Lower leg skin (tissue), 3 donors: Measurements from ENCODE around the gene PADI4.

ENCODE experiments used
- POLR2A ChIP-seq, 2 donors: fragments of 450-650 bp; IDR thresholded peaks; one replicate each; pipeline ENCODE4 v1.6.1; 2016 to 2017; ENCODE audit warnings: antibody characterized with exemption in 2 of 2, mild to moderate bottlenecking in 1 of 2, moderate library complexity in 1 of 2
- TF ChIP-seq, protein P1 (sequence below), 3 donors: fragments of 450-650 bp; IDR thresholded peaks; one replicate each; pipeline ENCODE4 v1.5.1; 2016; ENCODE audit warnings: antibody characterized with exemption in 3 of 3, mild to moderate bottlenecking in 3 of 3, moderate library complexity in 2 of 3

DNA sequence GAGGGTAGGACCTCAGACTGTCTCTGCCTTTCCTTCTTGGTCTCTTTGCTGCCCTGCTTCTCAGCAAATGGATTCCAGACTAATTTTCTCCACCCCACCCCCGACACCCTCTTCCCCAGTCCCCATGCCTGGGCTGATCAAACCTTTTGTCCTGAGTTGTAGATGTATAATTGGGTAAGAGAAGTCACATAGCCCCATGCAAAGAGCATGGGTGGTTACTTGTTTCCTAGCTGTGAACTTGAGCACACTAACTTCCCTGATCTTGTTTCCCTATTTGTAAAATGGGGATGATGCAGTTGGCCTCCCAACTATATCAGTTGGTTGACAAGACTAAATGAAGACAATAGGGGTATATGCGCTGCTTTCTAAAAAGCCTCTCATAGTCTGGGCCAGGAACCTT, 73.2 kb downstream of the PADI4 start:
- no peak for TF ChIP-seq POLR2A (IDR thresholded peaks at IDR 0.05)
- TF ChIP-seq, protein P1, sequence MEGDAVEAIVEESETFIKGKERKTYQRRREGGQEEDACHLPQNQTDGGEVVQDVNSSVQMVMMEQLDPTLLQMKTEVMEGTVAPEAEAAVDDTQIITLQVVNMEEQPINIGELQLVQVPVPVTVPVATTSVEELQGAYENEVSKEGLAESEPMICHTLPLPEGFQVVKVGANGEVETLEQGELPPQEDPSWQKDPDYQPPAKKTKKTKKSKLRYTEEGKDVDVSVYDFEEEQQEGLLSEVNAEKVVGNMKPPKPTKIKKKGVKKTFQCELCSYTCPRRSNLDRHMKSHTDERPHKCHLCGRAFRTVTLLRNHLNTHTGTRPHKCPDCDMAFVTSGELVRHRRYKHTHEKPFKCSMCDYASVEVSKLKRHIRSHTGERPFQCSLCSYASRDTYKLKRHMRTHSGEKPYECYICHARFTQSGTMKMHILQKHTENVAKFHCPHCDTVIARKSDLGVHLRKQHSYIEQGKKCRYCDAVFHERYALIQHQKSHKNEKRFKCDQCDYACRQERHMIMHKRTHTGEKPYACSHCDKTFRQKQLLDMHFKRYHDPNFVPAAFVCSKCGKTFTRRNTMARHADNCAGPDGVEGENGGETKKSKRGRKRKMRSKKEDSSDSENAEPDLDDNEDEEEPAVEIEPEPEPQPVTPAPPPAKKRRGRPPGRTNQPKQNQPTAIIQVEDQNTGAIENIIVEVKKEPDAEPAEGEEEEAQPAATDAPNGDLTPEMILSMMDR (IDR thresholded peaks at IDR 0.05) = no peak
